Measurements from ENCODE around the gene PPFIA1. TPM values are rescaled to one million over a fixed set of nuclear protein-coding genes. Genes with fewer than 3 reads are reported as not detected.

The PPFIA1 gene
- total RNA-seq, 1 experiment from 2014 or later: 75.1 TPM

DNA sequence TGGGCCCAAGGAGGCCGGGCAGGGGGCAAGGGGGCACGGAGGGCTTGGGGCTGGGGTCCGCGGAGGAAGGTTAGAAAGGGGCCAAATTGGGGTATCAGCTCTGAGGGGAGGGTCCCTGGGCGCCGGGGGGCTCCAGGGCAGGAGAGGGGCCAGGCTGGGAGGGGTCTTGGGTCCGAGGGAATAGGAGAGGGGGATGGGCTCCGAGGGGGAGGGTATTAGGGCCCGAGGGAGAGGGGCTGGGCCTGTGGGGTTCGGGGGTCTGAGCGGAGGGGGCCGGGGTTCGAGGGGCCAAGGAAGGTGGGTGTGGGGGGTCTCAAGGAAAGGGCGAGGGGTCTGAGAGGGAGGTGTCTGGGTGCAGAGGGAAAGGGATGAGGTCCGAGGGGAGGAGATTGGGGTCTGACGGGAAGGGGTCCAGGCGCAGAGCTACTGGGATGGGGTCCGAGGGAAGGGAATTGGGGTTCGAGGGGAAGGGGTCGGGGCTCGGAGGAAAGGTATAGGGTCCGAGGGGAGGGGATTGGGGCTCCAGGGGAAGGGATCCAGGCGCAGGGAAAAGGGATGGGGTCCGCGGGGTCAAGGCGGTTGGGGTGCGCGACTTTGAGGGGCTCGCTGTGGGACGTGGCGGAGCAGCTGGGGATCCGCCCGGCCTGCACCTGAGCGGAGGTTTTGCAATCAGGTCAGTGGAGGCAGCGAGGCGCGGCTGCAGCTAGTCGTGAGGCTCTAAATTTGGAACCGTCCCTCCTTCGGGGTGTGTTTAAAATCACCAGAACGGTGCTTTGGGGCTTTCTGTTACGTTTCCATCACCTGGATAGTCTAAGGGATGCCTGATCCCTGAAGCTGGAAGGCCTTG, 128.6 kb downstream of the PPFIA1 start:
- peaks cover 34% of the 10 kb centered on the region for H3K4me1 Mint-ChIP-seq
- peak overlapping the region; percentile 77 for H3K4me3 Mint-ChIP-seq
- no peaks in the 10 kb centered on the region for H3K9me3 Mint-ChIP-seq
- ChIA-PET POLR2A (interaction anchor here (0.5 to 0.9 kb wide), 3 partner anchors 13 to 43 kb away, joined by 4 to 7 read pairs (median 5); no protein-coding TSS in a partner anchor), CTCF (interaction anchor here (0.5 to 2.1 kb wide), 8 partner anchors 21 to 1415 kb away, joined by 3 to 7 read pairs (median 4); no protein-coding TSS in a partner anchor)
- no peak overlapping the region for H3K27ac Mint-ChIP-seq
- TF ChIP-seq ZBTB21 (CRISPR knock-in tag; IDR thresholded peaks at IDR 0.05; ENCODE audit: borderline replicate concordance) (no peak), FOXP1 (CRISPR knock-in tag; IDR thresholded peaks at IDR 0.05; ENCODE audit: borderline replicate concordance) (0 out of 2 replicates have a peak, but pooled peaks have one; percentile 19)
- H3K27me3 Mint-ChIP-seq (ENCODE audit: low read depth): no peaks in the 10 kb centered on the region
- DNase-seq (ENCODE audit: low spot score): no peak
- H3K36me3 Mint-ChIP-seq: peaks cover 12% of the 10 kb centered on the region
- no peak for ATAC-seq

DNA sequence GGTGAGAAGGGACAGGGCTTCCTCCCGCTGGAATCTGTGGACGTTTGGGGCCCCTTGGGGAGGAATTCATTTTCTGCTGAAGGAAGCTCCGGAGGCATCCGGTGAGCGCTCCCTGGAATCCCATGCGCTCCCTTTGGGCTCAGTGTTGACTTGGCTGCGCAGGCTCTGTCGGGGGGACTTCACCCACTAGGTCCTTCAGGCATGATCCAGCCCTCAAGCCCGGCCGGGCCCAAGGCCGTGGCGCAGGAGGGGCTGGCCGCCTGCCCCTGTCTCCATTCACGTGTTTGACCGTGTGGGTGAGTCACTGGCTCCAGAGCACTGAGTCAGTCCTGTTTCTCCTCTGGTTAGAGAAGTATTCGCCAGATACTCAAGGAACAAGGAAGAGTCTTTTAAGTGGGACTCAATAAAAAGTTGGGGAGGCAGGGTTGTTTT, 129.2 kb downstream of the PPFIA1 start:
- peak; percentile 19 for ATAC-seq
- POLR2A ChIA-PET: interaction anchor here (0.5 to 0.6 kb wide), 2 partner anchors 19 to 42 kb away, joined by 5 to 7 read pairs; no protein-coding TSS in a partner anchor
- peaks cover 36% of the 10 kb centered on the region for H3K4me1 Mint-ChIP-seq

DNA sequence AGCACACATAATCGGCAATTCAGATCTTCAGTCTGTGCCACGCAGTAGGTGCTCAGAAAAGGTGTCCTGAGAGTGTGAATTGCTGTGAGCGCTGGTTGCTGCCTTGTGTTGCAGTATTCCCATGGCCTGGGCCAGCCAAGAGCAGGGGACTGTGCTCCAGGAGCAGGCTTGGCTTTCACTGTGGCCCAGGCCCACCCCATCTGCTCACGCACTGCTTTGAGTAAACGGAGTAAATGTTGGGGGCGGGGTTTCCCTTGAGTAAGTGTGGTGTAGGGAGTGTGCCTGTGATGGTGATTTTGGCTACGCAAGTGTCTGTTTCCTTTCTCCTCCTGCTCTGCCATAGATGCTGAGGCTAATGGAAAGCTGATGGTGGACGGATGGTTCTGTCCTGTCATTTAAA, 130.2 kb downstream of the PPFIA1 start:
- peak; percentile 24 for ATAC-seq
- no peaks in the 10 kb centered on the region for H3K9me3 Mint-ChIP-seq
- TF ChIP-seq, protein P1, sequence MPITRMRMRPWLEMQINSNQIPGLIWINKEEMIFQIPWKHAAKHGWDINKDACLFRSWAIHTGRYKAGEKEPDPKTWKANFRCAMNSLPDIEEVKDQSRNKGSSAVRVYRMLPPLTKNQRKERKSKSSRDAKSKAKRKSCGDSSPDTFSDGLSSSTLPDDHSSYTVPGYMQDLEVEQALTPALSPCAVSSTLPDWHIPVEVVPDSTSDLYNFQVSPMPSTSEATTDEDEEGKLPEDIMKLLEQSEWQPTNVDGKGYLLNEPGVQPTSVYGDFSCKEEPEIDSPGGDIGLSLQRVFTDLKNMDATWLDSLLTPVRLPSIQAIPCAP (CRISPR knock-in tag; IDR thresholded peaks at IDR 0.05): no peak
- TF ChIP-seq, protein P2, sequence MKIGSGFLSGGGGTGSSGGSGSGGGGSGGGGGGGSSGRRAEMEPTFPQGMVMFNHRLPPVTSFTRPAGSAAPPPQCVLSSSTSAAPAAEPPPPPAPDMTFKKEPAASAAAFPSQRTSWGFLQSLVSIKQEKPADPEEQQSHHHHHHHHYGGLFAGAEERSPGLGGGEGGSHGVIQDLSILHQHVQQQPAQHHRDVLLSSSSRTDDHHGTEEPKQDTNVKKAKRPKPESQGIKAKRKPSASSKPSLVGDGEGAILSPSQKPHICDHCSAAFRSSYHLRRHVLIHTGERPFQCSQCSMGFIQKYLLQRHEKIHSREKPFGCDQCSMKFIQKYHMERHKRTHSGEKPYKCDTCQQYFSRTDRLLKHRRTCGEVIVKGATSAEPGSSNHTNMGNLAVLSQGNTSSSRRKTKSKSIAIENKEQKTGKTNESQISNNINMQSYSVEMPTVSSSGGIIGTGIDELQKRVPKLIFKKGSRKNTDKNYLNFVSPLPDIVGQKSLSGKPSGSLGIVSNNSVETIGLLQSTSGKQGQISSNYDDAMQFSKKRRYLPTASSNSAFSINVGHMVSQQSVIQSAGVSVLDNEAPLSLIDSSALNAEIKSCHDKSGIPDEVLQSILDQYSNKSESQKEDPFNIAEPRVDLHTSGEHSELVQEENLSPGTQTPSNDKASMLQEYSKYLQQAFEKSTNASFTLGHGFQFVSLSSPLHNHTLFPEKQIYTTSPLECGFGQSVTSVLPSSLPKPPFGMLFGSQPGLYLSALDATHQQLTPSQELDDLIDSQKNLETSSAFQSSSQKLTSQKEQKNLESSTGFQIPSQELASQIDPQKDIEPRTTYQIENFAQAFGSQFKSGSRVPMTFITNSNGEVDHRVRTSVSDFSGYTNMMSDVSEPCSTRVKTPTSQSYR (CRISPR knock-in tag; IDR thresholded peaks at IDR 0.05): no peak
- TF ChIP-seq NR2C2 (CRISPR knock-in tag; IDR thresholded peaks at IDR 0.05) (no peak), ZNF671 (CRISPR knock-in tag; IDR thresholded peaks at IDR 0.05) (no peak), NFATC4 (CRISPR knock-in tag; IDR thresholded peaks at IDR 0.05) (no peak), CREB1 (CRISPR knock-in tag; IDR thresholded peaks at IDR 0.05) (no peak), CBFB (CRISPR knock-in tag; IDR thresholded peaks at IDR 0.05; ENCODE audit: low read depth) (no peak), RELA (CRISPR knock-in tag; IDR thresholded peaks at IDR 0.05; ENCODE audit: borderline replicate concordance) (no peak), MYBL2 (CRISPR knock-in tag; IDR thresholded peaks at IDR 0.05) (no peak)
- TF ChIP-seq, protein P3, sequence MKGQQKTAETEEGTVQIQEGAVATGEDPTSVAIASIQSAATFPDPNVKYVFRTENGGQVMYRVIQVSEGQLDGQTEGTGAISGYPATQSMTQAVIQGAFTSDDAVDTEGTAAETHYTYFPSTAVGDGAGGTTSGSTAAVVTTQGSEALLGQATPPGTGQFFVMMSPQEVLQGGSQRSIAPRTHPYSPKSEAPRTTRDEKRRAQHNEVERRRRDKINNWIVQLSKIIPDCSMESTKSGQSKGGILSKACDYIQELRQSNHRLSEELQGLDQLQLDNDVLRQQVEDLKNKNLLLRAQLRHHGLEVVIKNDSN (CRISPR knock-in tag; IDR thresholded peaks at IDR 0.05): no peak

More for the DNA sequence above, 129.2 kb downstream of the PPFIA1 start:
- H3K27ac Mint-ChIP-seq: peak overlapping the region; percentile 61
- TF ChIP-seq ZBTB21 (CRISPR knock-in tag; IDR thresholded peaks at IDR 0.05; ENCODE audit: borderline replicate concordance) (no peak), IRF2 (CRISPR knock-in tag; IDR thresholded peaks at IDR 0.05; ENCODE audit: borderline replicate concordance, low read depth) (no peak), ZNF121 (CRISPR knock-in tag; IDR thresholded peaks at IDR 0.05) (no peak), NR2C2 (CRISPR knock-in tag; IDR thresholded peaks at IDR 0.05) (no peak), ETV6 (CRISPR knock-in tag; IDR thresholded peaks at IDR 0.05) (no peak)
- TF ChIP-seq, protein P2 (CRISPR knock-in tag; IDR thresholded peaks at IDR 0.05): no peak
- TF ChIP-seq, protein P4, sequence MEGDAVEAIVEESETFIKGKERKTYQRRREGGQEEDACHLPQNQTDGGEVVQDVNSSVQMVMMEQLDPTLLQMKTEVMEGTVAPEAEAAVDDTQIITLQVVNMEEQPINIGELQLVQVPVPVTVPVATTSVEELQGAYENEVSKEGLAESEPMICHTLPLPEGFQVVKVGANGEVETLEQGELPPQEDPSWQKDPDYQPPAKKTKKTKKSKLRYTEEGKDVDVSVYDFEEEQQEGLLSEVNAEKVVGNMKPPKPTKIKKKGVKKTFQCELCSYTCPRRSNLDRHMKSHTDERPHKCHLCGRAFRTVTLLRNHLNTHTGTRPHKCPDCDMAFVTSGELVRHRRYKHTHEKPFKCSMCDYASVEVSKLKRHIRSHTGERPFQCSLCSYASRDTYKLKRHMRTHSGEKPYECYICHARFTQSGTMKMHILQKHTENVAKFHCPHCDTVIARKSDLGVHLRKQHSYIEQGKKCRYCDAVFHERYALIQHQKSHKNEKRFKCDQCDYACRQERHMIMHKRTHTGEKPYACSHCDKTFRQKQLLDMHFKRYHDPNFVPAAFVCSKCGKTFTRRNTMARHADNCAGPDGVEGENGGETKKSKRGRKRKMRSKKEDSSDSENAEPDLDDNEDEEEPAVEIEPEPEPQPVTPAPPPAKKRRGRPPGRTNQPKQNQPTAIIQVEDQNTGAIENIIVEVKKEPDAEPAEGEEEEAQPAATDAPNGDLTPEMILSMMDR (IDR thresholded peaks at IDR 0.05): no peak
- TF ChIP-seq, protein P5, sequence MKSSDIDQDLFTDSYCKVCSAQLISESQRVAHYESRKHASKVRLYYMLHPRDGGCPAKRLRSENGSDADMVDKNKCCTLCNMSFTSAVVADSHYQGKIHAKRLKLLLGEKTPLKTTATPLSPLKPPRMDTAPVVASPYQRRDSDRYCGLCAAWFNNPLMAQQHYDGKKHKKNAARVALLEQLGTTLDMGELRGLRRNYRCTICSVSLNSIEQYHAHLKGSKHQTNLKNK (CRISPR knock-in tag; IDR thresholded peaks at IDR 0.05): no peak
- no peaks in the 10 kb centered on the region for H3K27me3 Mint-ChIP-seq (ENCODE audit: low read depth)
- H3K9me3 Mint-ChIP-seq: no peaks in the 10 kb centered on the region
- peaks cover 12% of the 10 kb centered on the region for H3K36me3 Mint-ChIP-seq
- CTCF ChIA-PET: interaction anchor here (0.5 to 2.1 kb wide), 5 partner anchors 22 to 1410 kb away, joined by 3 to 7 read pairs (median 3); no protein-coding TSS in a partner anchor
- peak overlapping the region; percentile 77 for H3K4me3 Mint-ChIP-seq
- DNase-seq (ENCODE audit: low spot score): peak; percentile 48

More for the DNA sequence above, 130.2 kb downstream of the PPFIA1 start:
- peak overlapping the region; percentile 77 for H3K4me3 Mint-ChIP-seq
- peaks cover 36% of the 10 kb centered on the region for H3K4me1 Mint-ChIP-seq
- H3K27me3 Mint-ChIP-seq (ENCODE audit: low read depth): no peaks in the 10 kb centered on the region
- ChIA-PET POLR2A (no interaction called here), CTCF (interaction anchor here (2.1 kb wide), 1 partner anchor 22 kb away, joined by 7 read pairs; no protein-coding TSS in a partner anchor)
- peak; percentile 46 for DNase-seq (ENCODE audit: low spot score)
- H3K27ac Mint-ChIP-seq: peak overlapping the region; percentile 65; the same call in 1 of the 2 replicates
- H3K36me3 Mint-ChIP-seq: peaks cover 13% of the 10 kb centered on the region

Measured in WTC11 (cell line).